ENCODE measurements around the gene ADGRB3. TPM values are rescaled to one million over a fixed set of nuclear protein-coding genes. Genes with fewer than 3 reads are reported as not detected.

ADGRB3 gene
- total RNA-seq, 1 donor from 2014 or later, result not detected

DNA sequence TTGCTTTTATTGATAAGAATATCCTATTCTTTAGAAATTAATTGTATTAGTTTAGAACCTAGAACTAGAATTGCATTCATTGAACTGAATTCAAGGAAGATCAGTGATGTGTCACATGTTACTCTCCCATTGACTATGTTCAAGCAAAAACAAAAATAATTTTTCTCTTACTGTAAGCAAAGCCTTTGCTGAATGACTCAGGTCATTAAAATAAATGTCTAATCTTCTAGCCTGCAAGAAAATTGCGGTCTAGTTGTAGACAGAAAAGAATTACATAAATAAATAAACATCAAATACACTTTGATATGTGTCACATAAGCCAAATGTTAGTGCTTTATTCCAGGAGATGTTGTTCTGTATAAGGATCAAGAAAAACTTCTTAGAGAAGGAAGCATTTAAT is 387.9 kb downstream of the ADGRB3 start:
- intact Hi-C loops (cut with micrococcal nuclease), result no loop called here

DNA sequence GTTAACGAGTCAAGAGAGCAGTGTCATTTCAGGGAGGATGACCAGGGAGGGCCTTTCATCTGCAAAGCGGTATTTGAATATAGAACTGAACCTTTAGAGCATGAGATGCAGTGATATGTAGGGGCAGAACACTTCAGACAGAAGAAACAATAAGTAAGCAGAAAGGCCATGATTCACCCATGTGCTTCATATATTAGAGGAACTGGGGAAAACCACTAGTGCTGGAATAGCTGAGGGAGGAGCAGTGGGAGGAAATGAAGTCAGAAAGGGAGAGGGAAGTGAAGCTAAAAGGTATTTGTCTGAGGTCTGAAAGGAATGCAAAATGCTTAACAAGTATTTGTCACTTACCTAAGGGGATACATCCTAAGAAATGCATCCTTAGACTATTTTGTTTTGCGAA is 391.2 kb downstream of the ADGRB3 start:
- intact Hi-C loops (cut with micrococcal nuclease), result no loop called here

DNA sequence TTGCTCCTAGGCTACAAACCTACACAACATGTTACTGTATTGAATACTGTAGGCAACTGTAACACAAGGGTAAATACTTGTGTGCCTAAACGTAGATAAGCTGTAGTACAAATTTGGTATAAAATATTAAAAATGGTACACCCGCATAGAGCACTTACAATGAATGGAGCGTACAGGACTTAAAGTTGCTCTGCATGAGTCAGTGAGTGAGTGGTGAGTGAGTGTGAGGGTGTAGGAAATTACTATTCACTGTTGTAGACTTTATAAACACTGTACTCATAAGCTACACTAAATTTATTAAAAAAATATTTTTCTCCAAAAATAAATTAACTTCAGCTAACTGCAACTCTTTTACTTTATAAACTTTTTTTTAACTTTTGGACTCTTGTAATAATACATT is 391.6 kb downstream of the ADGRB3 start:
- intact Hi-C loops (cut with micrococcal nuclease), result no loop called here

DNA sequence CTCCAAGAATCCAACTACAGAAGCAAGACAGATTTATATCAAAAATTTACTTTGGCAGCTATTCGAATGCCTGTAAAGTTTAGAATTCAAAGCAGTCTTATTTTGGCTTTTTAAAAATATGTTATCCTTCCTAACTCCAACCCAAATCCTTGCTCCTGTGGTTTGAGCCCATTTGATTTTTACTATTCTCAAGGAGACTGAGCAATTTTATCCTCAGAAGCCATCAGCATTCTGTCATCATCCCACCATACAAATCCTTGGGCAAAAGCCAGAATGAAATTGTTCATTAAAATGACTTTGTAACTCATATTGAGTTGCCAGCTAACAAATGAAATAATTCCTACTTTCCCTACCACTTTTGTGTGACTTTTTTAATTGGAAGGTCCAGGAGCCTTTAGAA is 392.8 kb downstream of the ADGRB3 start:
- intact Hi-C loops (cut with micrococcal nuclease), result no loop called here

GRCh38 chr6:69038841-69039240 is 403.8 kb downstream of the ADGRB3 start:
- intact Hi-C loops (cut with micrococcal nuclease), result no loop called here

GRCh38 chr6:69042297-69042696 is 407.2 kb downstream of the ADGRB3 start:
- intact Hi-C loops (cut with micrococcal nuclease), result no loop called here

DNA sequence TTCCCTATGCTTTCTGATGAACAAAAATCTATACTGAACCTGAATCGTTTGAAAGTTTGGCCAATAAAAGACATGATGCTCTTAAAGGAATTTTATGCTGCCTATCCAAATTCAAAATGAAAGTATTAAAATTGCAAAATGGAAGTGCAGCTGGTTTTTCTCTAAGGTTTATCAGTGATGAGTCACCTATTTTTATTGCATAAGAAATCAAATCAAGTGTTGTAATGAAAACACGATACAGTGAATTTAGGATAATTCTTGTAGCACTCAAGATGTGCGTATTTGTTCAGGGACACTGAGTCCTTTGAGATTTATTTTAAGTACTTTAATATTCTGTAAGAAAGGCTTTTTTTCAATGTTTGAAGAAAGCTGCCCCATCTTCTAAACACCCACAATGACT is 409.5 kb downstream of the ADGRB3 start:
- intact Hi-C loops (cut with micrococcal nuclease), result no loop called here

DNA sequence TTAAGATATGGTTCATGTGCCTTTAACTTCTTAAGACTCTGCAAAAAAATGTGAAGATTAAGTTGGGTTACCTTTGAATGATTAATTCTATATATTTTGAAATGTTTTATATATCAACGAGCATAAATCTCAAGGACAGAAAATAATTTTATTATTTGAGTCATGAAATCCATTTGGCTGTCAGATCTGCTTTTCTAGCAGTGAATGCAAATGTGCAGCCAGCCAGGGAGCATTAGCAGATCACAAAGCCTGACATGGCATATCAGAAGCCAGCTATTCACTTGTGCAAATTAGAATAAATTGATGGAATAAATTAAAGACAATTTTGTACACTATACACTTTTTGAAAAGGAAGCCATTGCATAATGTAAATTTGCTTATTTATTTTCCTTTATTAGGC is 424.3 kb downstream of the ADGRB3 start:
- intact Hi-C loops (cut with micrococcal nuclease), result no loop called here

DNA sequence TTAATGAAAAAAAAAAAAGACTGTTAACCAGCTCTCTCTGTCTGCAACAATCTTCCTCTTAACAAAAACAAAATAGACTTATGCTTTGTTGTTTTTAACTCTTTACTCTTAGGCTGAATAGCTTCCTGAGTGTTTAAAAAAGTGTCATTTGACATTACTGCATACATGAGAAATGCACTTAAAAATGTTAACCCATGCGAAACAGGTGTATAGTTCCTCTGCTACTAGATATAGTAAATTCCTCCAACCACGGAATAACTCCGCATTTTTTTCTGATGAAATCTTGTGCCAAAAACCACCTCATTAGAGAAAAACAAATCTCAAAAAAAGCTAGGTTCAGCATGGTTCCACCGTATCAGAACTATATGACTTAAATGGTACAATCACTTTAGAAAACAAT is 426.0 kb downstream of the ADGRB3 start:
- intact Hi-C loops (cut with micrococcal nuclease), result no loop called here

- intact Hi-C loops (cut with micrococcal nuclease), result no loop called here
These were observed 428.3 kb downstream of the ADGRB3 start for GRCh38 chr6:69063401-69063800.

GRCh38 chr6:69064226-69064625 is 429.1 kb downstream of the ADGRB3 start:
- intact Hi-C loops (cut with micrococcal nuclease), result no loop called here

- intact Hi-C loops (cut with micrococcal nuclease), result no loop called here
These were observed 434.8 kb downstream of the ADGRB3 start for GRCh38 chr6:69069881-69070280.

DNA sequence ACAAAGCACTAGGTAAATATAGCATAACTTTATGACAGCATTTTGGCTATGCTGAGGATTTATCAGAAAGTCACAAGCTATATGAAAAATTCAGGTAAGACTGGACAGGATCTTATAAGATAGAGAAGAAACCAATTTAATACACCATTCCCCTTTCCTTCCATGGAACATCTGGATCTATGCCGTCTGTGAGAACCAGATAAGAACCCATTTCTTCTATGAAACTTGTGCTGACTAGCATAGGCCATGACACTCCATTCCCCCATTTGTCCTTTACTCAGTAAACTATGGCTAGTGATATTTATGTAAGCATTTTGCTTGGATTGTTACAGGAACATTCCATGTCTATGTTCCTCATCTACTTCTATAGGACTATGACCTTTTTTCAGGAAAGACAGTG is 437.7 kb downstream of the ADGRB3 start:
- intact Hi-C loops (cut with micrococcal nuclease), result no loop called here

DNA sequence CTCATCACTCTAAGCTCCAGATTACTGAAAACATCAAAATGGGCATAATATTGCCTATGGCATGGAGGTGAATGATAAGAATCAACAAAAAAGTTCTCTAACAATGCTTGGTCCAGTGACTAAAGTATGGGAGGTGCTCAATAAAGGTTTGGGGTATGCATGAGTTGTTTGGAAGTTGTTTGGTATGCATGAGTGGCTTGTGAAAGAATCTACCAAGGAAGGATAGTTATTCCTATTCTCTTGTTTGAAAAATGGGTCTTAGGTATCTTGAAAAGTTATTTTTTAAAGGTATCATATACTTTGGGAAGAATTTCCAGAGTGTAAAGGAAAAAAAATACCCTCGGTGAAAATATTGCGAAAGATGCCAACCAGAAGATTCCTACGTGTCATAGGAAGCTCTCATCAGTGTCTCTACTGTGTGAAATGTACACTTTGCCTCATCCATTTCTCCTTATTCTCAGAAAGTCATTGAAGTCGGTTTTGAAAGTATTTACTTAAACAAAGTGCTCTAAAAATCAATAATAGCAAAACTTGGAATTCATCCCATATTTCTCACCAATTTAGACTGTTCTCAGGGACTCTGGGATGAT is 449.8 kb downstream of the ADGRB3 start:
- intact Hi-C loops (cut with micrococcal nuclease), result no loop called here

GRCh38 chr6:69086689-69087088 is 451.6 kb downstream of the ADGRB3 start:
- intact Hi-C loops (cut with micrococcal nuclease), result no loop called here

DNA sequence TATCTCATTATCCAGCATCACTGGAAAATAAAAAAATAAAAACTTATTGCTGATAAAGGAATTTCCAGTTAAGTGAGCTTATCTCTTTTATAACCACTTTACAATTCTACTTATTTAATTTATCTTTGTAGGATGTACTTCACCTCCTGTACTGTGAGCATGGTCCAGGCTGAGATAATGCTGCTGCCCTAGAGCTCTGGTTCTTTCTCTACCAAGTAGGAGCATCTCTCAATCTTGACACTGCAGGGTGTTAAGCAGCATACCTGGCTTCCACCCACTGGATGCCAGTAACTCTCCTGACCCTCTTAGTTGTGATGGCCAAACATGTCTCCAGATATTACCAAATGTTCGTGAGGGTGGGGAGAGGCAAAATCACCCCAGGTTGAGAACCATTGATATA is 454.5 kb downstream of the ADGRB3 start:
- intact Hi-C loops (cut with micrococcal nuclease), result no loop called here

DNA sequence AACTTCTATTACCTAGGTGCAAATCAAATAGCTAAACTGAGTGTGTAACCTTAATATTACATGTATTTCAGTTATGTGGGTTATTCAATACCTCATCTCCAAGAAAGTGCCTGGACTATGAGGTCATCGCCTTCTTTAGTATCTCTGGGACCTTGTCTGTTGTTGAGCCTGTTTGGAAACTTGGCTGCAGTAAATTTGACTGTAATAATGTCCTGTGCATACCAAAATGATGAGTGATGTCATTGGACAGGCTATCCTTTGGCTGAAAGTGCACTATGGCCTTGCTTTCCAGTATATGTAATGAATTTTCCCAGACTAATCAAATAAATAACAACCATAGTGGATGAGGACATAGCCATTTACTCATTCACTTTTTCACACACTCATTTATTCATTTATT is 455.1 kb downstream of the ADGRB3 start:
- intact Hi-C loops (cut with micrococcal nuclease), result no loop called here

- intact Hi-C loops (cut with micrococcal nuclease), result no loop called here
These were observed 461.6 kb downstream of the ADGRB3 start for GRCh38 chr6:69096681-69097080.

- intact Hi-C loops (cut with micrococcal nuclease), result no loop called here
These were observed 462.9 kb downstream of the ADGRB3 start for GRCh38 chr6:69097948-69098347.

GRCh38 chr6:69098910-69099309 is 463.8 kb downstream of the ADGRB3 start:
- intact Hi-C loops (cut with micrococcal nuclease), result no loop called here

DNA sequence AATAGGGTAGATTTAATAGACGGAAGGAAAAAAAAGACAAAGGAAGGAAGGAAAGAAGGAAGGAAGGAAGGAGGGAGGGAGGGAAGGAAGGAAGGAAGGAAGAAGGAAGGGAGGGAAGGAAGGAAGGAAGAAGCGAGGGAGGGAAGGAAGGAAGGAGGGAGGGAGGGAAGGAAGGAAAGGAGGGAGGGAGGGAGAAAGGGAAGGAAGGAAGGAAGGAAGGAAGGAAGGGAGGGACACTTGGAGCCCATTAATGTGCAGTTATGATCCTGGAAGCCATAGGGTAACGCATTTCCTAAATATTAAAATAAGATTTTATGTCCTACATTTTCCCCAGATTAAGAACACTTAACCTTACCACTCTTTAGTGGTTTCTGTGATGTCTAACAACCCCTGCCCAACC is 465.7 kb downstream of the ADGRB3 start:
- intact Hi-C loops (cut with micrococcal nuclease), result no loop called here

DNA sequence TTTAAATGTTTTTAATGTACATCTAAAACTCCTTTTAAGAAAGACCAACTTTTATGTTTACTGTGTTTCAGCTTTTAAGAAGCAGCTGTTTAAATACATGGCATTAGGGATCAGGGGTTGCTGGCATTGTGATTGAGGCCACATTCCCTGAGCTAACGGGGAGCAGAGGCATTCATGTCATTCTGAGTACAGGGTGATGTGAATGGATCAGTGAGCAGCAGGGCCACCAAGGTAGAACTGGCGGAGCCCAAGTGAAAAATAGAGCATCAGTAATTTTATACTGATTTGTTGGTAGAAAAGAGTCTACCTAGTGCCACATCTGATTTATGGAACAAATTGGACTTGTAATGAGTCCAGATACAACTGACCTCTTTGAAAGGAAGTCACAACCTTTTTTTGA is 467.3 kb downstream of the ADGRB3 start:
- intact Hi-C loops (cut with micrococcal nuclease), result no loop called here

DNA sequence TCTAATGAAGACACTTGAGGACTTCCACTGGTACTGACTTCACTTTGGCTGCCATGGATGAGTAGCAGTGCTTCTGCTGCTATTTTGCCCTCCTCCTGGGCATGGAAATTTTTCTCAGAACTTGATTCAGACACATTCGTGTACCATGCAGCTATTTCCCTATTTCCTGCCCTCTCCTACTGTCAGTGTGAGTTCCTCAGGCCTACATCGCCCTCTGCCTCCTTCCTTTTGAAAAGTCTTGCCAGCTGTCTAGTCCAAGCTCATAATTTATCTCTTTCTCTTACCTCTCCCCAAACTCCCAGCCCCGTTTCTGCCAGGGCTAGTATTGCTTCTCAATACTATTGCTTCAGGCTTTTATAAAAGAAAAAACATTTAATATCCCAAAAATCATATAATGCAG is 470.2 kb downstream of the ADGRB3 start:
- intact Hi-C loops (cut with micrococcal nuclease), result no loop called here

- intact Hi-C loops (cut with micrococcal nuclease), result no loop called here
These were observed 471.4 kb downstream of the ADGRB3 start for GRCh38 chr6:69106511-69106910.
